ENCODE data around the gene HSPB1.
"Not testable (repeated sequence)": the region's sequence is repeated elsewhere in the genome, so short reads cannot be mapped to it uniquely, and the experiment has no call there.

The HSPB1 gene

DNA sequence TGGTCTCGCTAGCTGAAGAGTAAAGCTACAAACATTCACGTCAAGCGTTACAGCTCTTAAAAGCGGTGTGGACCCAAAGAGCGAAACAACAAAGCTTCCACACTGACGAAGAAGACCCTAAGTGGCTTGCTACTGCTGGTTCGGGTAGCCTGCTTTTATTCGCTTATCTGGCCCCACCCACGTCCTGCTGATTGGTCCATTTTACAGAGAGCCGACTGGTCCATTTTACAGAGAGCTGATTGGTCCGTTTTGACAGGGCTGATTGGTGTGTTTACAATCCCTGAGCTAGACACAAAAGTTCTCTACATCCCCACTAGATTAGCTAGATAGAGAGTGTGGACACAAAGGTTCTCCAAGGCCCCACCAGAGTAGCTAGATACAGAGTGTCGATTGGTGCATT lies 6.4 kb downstream of the HSPB1 start:
- not testable (repeated sequence) for DNase-seq (ENCODE audit: low spot score)

- not testable (repeated sequence) for DNase-seq (ENCODE audit: low spot score)
These were observed 7.0 kb downstream of the HSPB1 start for GRCh38 chr7:76309341-76310101.

DNA sequence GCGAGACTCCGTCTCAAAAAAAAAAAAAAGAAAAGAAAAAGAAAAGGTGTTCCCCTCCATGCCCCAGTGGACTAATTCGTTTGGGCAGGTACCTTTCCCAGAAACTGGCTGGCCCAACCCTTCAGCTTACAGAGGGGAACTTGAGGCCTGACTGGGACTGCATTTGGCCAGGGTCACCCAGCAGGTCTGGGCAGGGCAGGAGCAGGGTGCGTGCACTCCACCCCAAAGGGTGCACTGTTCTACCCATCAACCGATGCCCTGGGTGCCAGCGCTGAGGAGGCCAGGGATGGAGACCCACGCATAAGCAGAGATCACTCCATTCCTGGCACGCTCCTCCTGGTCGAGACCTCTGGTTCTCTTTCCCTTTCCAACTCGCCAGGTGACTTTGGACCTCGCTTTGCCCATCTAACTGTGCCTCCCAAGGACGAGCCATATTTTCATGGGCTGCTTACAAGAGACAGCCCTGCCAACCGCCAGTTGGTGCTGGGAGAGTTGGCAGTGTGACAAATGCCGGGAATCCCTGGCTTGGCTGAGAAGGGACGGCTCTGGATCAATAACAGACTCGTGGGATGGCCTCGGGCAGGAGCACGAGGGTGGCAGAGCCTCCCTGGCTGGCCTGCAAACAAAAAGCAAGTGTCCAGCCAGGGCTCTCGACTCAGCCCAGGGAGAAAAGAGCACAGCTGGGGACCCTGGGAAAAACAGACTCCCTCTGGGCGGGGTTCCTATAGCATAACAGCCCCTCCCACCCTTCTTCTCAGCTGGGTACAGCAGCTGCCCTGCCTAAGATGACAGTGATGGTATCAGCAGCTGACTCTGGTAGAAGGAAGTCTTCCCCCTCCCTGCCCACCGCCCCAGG lies 7.9 kb downstream of the HSPB1 start:
- DNase-seq (ENCODE audit: low spot score): no peak

GRCh38 chr7:76311838-76312237 lies 9.4 kb downstream of the HSPB1 start:
- not testable (repeated sequence) for DNase-seq (ENCODE audit: low spot score)

- peak; percentile 95 for DNase-seq (ENCODE audit: low spot score)
These were observed 11.7 kb downstream of the HSPB1 start for GRCh38 chr7:76314042-76314721.

DNA sequence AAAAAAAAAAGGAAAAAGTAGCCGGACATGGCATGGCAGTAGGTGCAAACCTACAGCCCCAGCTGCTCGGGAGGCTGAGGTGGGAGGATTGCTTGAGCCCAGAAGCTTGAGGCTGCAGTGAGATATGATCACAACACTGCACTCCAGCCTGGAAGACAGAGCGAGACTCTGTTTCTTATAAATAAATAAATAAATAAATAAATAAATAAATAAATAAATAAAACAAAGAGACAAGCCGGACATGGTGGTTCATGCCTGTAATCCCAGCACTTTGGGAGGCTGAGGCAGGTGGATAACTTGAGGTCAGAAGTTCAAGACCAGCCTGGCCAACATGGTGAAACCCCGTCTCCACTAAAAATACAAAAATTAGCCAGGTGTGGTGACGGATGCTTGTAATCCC lies 12.3 kb downstream of the HSPB1 start:
- DNase-seq (ENCODE audit: low spot score): not testable (repeated sequence)

- DNase-seq (ENCODE audit: low spot score): peak; percentile 62
These were observed 12.9 kb downstream of the HSPB1 start for GRCh38 chr7:76315364-76315763.

- DNase-seq (ENCODE audit: low spot score): no peak
These were observed 14.7 kb downstream of the HSPB1 start for GRCh38 chr7:76316984-76317781.

- peak; percentile 95 for DNase-seq (ENCODE audit: low spot score)
These were observed 15.5 kb downstream of the HSPB1 start for GRCh38 chr7:76317782-76318487.

- DNase-seq (ENCODE audit: low spot score): peak; percentile 89
These were observed 16.2 kb downstream of the HSPB1 start for GRCh38 chr7:76318488-76319353.

GRCh38 chr7:76325092-76325491 lies 22.6 kb downstream of the HSPB1 start:
- no peak for DNase-seq (ENCODE audit: low spot score)

DNA sequence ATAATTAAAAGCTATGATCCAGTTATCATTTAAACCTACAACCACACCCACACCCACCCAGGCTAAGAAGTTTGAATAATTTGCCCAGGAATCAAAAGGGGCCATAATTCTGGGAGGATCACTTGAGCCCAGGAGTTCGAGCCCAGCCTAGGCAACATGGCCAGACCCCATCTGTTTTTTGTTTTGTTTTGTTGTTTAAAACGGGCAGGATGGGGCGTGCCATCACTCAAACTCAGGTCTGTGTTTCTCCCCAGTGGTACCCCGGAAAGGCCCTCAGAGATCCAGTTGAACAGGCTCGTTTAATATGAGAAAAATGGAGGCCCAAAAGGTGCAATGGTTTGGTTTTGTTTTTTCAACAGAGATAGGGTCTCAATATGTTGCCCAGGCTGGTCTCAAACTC lies 23.3 kb downstream of the HSPB1 start:
- no peak for DNase-seq (ENCODE audit: low spot score)

DNA sequence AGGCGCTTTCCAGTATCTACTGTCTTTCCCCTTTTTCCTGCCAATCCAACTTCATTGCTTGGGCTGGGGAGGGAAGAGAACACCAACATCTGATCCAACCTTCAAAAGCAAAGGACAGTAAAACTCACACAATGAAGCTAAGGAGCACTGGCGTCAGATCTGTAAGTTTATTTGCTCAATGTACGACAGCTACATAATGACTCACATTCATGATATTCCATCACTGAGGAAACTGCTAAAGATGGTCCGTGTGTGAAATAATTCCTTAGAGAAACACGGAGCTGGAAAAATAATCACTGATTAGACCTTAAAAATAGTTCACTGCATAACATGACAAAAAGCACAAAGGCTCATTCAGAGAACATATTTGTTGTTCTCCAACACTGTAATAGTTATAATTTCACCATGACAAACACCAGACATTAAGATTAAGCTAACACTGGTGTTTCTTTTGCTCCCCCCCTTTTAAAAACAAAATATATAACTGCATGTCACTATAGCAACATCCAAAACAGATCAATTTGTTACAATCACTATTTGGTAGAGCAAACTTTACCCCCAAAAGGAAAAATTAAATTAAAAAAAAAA lies 24.3 kb downstream of the HSPB1 start:
- DNase-seq (ENCODE audit: low spot score): no peak

GRCh38 chr7:76327610-76328009 lies 25.1 kb downstream of the HSPB1 start:
- no peak for DNase-seq (ENCODE audit: low spot score)

GRCh38 chr7:76328389-76328788 lies 25.9 kb downstream of the HSPB1 start:
- DNase-seq (ENCODE audit: low spot score): no peak

DNA sequence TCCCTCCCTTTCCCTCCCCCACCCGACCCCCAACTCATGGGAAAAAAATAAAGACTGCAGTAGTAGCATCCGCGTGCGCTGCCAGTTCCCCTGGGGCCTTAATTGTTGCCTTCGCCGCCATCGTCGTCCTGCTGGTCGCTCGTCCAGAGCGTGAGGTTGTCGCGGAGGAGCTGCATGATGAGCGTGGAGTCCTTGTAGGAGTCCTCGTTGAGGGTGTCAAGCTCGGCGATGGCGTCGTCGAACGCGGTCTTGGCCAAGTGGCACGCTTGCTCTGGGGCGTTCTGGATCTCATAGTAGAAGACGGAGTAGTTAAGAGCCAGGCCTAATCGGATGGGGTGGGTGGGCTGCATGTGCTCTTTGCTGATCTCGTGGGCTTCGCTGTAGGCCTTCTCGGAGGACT lies 27.0 kb downstream of the HSPB1 start:
- no peak for DNase-seq (ENCODE audit: low spot score)

DNA sequence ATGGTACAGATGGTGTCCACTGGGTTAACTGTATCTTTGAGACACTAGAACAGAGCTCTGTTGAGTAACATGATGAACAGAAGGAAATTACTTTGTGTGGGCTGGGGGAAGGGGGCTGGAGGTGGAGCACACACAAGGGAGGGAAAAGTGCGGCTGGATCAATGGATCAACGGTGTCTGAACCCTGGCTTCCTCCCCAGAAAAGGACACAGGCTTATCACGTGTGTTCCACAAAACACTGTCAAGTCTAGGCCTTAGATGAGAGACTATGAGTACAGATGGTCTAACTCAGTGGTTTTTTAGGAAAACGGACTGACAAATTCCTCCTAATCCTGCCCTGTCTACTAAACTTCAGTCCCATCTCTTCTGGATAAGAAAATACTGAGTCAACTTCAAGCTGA lies 27.8 kb downstream of the HSPB1 start:
- DNase-seq (ENCODE audit: low spot score): no peak

DNA sequence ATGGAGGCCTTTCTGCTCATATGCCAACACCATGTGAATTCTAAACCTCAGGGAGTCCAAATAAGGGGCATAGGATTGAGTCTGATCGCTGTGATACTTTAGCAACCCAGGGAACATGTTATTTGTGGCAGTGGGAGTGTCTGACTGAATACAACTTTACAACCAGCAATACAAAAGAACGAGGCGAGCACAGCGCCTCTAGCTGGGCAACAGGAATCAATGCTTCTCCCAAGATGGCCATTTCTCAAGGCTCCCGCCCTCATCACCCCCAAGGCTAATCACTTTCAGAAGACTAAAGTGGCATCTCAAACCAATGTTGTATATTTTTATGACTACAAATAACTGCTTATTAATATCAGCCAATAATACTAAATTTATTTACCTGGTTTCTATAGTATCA lies 28.2 kb downstream of the HSPB1 start:
- DNase-seq (ENCODE audit: low spot score): no peak

GRCh38 chr7:76332078-76332477 lies 29.6 kb downstream of the HSPB1 start:
- no peak for DNase-seq (ENCODE audit: low spot score)

Measured in hematopoietic multipotent progenitor cell treated with erythropoietin and hydrocortisone succinate and interleukin-3 and kit ligand, for 17 days (in vitro differentiated cells).